Hepatocyte (in vitro differentiated cells): ENCODE data around the gene MRPL33.

Experiments
- CTCF ChIP-seq: fragments of 200-600 bp; sonication (generic); IDR thresholded peaks from 2 replicates; pipeline ENCODE4 v1.5.1; 2016; ENCODE audit warnings: antibody characterized with exemption, mild to moderate bottlenecking; ENCODE audit not compliant: poor library complexity
- EZH2phosphoT487 ChIP-seq: fragments of 200-600 bp; sonication (generic); IDR thresholded peaks from one replicate; pipeline ENCODE4 v1.6.1; 2018; ENCODE audit warnings: antibody characterized with exemption, mild to moderate bottlenecking, low read depth, moderate library complexity; ENCODE audit not compliant: unreplicated experiment, severe bottlenecking

- TF ChIP-seq CTCF (no peak), EZH2phosphoT487 (no peak)
These were observed at the start of gene MRPL33 for GRCh38 chr2:27771548-27772335.
